Activated B cell treated with CpG ODN at 0.5 μM for 24 hours (primary cell): ENCODE results near the gene DNM1L. TPM values are rescaled to one million over a fixed set of nuclear protein-coding genes. Genes with fewer than 3 reads are reported as not detected.
"Not testable (repeated sequence)": the region's sequence is repeated elsewhere in the genome, so short reads cannot be mapped to it uniquely, and the experiment has no call there.

Experiments used
- ATAC-seq: fragments of 200-7000 bp; cut with Tn5 transposase; one replicate; pipeline ENCODE4 v1.10.0; 2021; ENCODE audit warnings: low read depth, mild to moderate bottlenecking, moderate library complexity
- CTCF ChIA-PET: fragments of 350-600 bp; sonication (Branson Sonifier 250); formaldehyde crosslinking; loops from one replicate; lab custom pipeline; 2021; ENCODE audit warnings: antibody characterized with exemption; lab: Charles Lee
- POLR2A ChIA-PET: fragments of 350-600 bp; sonication (Branson Sonifier 250); formaldehyde crosslinking; loops from one replicate; lab custom pipeline; 2021; ENCODE audit warnings: antibody characterized with exemption; lab: Charles Lee
- DNase-seq: peaks from one replicate; pipeline ENCODE4 v3.0.0; 2022
- H3K27ac Mint-ChIP-seq: one replicate; pipeline ENCODE4 v1.8.0; 2020; ENCODE audit warnings: mixed read lengths
- H3K27me3 Mint-ChIP-seq: one replicate; pipeline ENCODE4 v1.8.0; 2021; ENCODE audit warnings: mixed read lengths
- H3K36me3 Mint-ChIP-seq: one replicate; pipeline ENCODE4 v1.8.0; 2021; ENCODE audit warnings: low read depth, mixed read lengths
- H3K4me1 Mint-ChIP-seq: one replicate; pipeline ENCODE4 v1.8.0; 2021; ENCODE audit warnings: mixed read lengths
- H3K4me3 Mint-ChIP-seq: one replicate; pipeline ENCODE4 v1.8.0; 2020; ENCODE audit warnings: mild to moderate bottlenecking, mixed read lengths
- H3K9me3 Mint-ChIP-seq: one replicate; pipeline ENCODE4 v1.8.0; 2020; ENCODE audit warnings: mixed read lengths
- CTCF ChIP-seq: fragments of 200-600 bp; IDR thresholded peaks from one replicate; pipeline ENCODE4 v1.8.0; 2022; ENCODE audit warnings: antibody characterized with exemption, mild to moderate bottlenecking
- intact Hi-C: fragments of 100-400 bp; cut with micrococcal nuclease; formaldehyde crosslinking; loops from one replicate; pipeline ENCODE4 v1.15.1; 2024
- total RNA-seq: library from RNA; stranded (reverse); gene quantifications from 2 replicates; pipeline ENCODE4 v1.2.3, GENCODE V29; 2022

Gene DNM1L
- total RNA-seq, 1 donor from 2014 or later, result 83.1 TPM

GRCh38 chr12:32693036-32693435 is 13.9 kb downstream of the DNM1L start:
- intact Hi-C loops, result no loop called here
- ATAC-seq, result no peak
- no peak overlapping the region for H3K27ac Mint-ChIP-seq
- H3K4me3 Mint-ChIP-seq, result no peak overlapping the region
- ChIA-PET CTCF (interaction anchor here (0.9 kb wide), 1 partner anchor 237 kb away, joined by 4 read pairs; no protein-coding TSS in a partner anchor), POLR2A (interaction anchor here (0.6 kb wide), 1 partner anchor 62 kb away, joined by 9 read pairs; no protein-coding TSS in a partner anchor)
- H3K36me3 Mint-ChIP-seq, result peaks cover 28% of the 10 kb centered on the region
- H3K27me3 Mint-ChIP-seq, result no peaks in the 10 kb centered on the region
- TF ChIP-seq CTCF, result no peak
- H3K4me1 Mint-ChIP-seq, result peaks cover 7% of the 10 kb centered on the region
- DNase-seq, result no peak
- peaks cover 2% of the 10 kb centered on the region for H3K9me3 Mint-ChIP-seq

DNA sequence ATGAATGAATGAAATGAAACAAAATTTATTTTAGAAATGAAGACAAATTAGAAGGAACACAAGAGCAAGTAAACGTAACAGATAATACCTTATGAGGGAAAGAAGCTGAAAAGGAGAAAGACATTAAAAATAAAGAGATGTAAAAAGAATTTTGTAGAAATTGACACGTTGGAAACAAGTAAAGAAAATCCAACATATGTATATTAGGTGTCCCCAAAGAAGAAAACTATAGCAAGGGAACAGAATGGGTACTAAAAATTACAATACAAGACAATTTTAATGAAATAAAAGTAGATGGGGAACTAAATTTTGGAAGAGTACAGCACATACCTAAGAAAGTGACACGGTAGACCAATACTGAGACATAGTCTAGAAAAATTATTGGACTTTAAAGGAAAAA is 16.7 kb downstream of the DNM1L start:
- intact Hi-C loops, result no loop called here
- H3K4me1 Mint-ChIP-seq, result peaks cover 10% of the 10 kb centered on the region
- no peak overlapping the region for H3K27ac Mint-ChIP-seq
- ChIA-PET POLR2A (no interaction called here), CTCF (no interaction called here)
- ATAC-seq (no peak), DNase-seq (no peak)
- peaks cover 23% of the 10 kb centered on the region for H3K36me3 Mint-ChIP-seq
- peaks cover 2% of the 10 kb centered on the region for H3K9me3 Mint-ChIP-seq
- no peaks in the 10 kb centered on the region for H3K27me3 Mint-ChIP-seq
- no peak for TF ChIP-seq CTCF
- H3K4me3 Mint-ChIP-seq, result no peak overlapping the region

- DNase-seq (no peak), ATAC-seq (no peak)
- no peak for TF ChIP-seq CTCF
- Mint-ChIP-seq H3K27me3 (no peaks in the 10 kb centered on the region), H3K4me3 (no peak overlapping the region), H3K36me3 (peaks cover 24% of the 10 kb centered on the region), H3K4me1 (peaks cover 10% of the 10 kb centered on the region), H3K27ac (no peak overlapping the region), H3K9me3 (peaks cover 2% of the 10 kb centered on the region)
- intact Hi-C loops, result no loop called here
- CTCF ChIA-PET, result no interaction called here
- POLR2A ChIA-PET, result no interaction called here
These were observed 18.3 kb downstream of the DNM1L start for GRCh38 chr12:32697445-32697844.

DNA sequence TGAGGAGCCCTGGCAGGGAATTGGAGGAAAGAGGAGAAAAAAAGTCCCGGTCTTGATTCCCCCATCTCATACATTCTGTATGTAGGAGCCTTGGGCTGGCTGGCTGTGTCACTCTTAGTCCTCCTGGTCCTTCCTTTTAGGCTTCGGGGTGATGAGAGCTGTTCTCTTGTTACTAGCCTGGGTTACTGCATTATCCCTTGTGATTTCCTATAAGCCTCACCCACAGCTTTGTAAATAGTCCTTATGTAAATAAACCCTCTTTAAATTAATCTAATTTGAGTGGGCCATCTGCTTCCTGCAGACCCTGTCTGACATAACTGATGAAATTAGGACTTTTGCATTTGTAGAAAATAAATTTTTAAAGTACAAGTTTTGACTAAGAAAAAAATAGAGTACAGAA is 19.2 kb downstream of the DNM1L start:
- ChIA-PET POLR2A (no interaction called here), CTCF (no interaction called here)
- intact Hi-C loops, result no loop called here
- ATAC-seq (no peak), DNase-seq (no peak)
- Mint-ChIP-seq H3K27me3 (no peaks in the 10 kb centered on the region), H3K27ac (no peak overlapping the region), H3K4me1 (peaks cover 10% of the 10 kb centered on the region), H3K36me3 (peaks cover 33% of the 10 kb centered on the region), H3K4me3 (no peak overlapping the region), H3K9me3 (peaks cover 2% of the 10 kb centered on the region)
- TF ChIP-seq CTCF, result no peak

DNA sequence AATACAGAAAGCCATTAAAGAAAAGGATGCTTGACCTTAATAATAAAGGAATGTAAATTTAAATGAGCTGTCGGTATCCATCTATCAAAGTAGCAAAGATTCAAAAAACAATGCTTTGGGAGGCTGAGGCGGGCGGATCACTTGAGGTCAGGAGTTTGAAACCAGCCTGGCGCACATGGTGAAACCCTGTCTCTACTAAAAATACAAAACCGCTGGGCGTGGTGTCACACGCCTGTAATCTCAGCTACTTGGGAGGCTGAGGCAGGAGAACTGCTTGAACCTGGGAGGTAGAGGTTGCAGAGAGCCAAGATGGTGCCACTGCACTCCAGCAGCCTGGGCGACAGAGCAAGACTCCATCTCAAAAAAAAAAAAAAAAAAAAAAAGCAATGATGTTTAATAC is 20.3 kb downstream of the DNM1L start:
- H3K4me1 Mint-ChIP-seq, result peaks cover 10% of the 10 kb centered on the region
- ATAC-seq, POLR2A ChIA-PET, H3K27me3 Mint-ChIP-seq, DNase-seq, H3K9me3 Mint-ChIP-seq, H3K27ac Mint-ChIP-seq, H3K4me3 Mint-ChIP-seq: not testable (repeated sequence)
- CTCF ChIA-PET, result interaction anchor here (1.0 kb wide), 1 partner anchor 243 kb away, joined by 3 read pairs; no protein-coding TSS in a partner anchor
- intact Hi-C loops, result loop anchor here (1.0 kb wide), 1 partner anchor 10 kb away; no protein-coding TSS in a partner anchor
- peaks cover 30% of the 10 kb centered on the region for H3K36me3 Mint-ChIP-seq

DNA sequence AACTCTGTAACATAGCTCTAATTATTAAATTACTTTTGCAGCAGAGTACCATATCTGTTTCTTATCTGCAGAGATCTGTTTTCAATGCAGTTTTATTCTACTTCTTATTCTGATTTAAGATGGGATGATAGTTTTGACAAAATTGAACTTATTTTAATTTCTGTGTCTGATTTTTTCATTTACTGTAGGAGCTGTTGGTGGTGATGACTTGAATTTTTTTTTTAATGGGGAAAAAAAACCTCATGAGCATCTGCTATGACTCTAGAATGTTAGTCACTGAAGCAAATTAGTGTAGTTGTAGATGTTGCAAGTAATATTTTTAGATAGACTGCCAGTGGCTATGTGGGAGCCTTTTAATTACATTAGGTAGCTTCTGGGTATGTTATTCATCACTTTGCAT is 23.4 kb downstream of the DNM1L start:
- ChIA-PET POLR2A (interaction anchor here (0.6 kb wide), 1 partner anchor 1064 kb away, joined by 3 read pairs; no protein-coding TSS in a partner anchor), CTCF (no interaction called here)
- ATAC-seq (no peak), DNase-seq (no peak)
- H3K36me3 Mint-ChIP-seq, result peaks cover 30% of the 10 kb centered on the region
- no peak overlapping the region for H3K4me3 Mint-ChIP-seq
- H3K27ac Mint-ChIP-seq, result no peak overlapping the region
- H3K9me3 Mint-ChIP-seq, result no peaks in the 10 kb centered on the region
- intact Hi-C loops, result no loop called here
- no peaks in the 10 kb centered on the region for H3K27me3 Mint-ChIP-seq
- no peak for TF ChIP-seq CTCF
- peaks cover 5% of the 10 kb centered on the region for H3K4me1 Mint-ChIP-seq
